Stimulated activated CD4-positive, alpha-beta T cell treated with anti-CD3 and anti-CD28 coated beads, Interleukin-1b, Interleukin-23, amount 100 ng/mL, for 1 hour (primary cell): Measurements from ENCODE around the gene CAPN5.
A peak's percentile ranks its signal among the peaks of the same experiment; 100 is the strongest.

Source experiments
- DNase-seq, 2 donors: peaks; one replicate each; pipeline ENCODE4 v3.0.0-alpha.2; 2020; ENCODE audit warnings: low read depth in 2 of 2

The CAPN5 gene

GRCh38 chr11:77118971-77119370 lies 52.2 kb downstream of the CAPN5 start:
- no peak for DNase-seq

GRCh38 chr11:77119531-77119936 lies 52.8 kb downstream of the CAPN5 start:
- no peak for DNase-seq

GRCh38 chr11:77120571-77120970 lies 53.8 kb downstream of the CAPN5 start:
- DNase-seq: no peak

GRCh38 chr11:77121096-77121640 lies 54.4 kb downstream of the CAPN5 start:
- DNase-seq: no peak

DNA sequence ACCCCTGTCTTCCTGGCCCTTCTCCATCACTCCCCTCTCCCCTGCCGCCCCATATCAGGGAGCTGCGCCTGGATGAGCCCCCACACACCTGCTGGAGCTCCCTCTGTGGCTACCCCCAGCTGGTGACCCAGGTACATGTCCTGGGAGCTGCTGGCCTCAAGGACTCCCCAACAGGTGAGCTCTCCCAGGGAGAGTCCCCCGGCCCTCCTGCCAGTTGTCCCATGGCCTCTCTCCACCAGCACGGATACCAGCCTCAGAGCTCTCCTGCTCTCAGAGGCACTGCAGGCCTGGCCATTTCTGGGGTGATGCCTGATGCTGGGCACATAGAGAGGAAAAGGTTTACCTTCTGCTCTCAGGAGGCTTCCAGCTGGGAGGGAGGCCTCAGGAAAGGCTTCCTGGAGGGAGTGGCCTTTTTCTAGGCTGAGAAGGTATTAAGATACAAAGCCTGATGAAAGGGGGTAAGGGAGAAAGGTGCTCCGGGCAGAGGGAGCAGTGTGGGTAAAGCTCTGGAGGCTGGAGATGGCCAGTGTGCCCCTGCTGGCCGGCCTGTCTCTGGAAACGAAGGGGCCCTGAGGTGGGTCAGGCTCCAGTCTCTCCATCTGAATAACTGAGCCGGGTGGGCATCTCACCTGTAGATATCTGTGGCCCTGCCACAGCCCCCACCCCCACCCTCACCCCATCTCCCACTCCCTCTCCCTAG lies 55.3 kb downstream of the CAPN5 start:
- DNase-seq: no peak

GRCh38 chr11:77122576-77123212 lies 55.9 kb downstream of the CAPN5 start:
- DNase-seq: no peak

DNA sequence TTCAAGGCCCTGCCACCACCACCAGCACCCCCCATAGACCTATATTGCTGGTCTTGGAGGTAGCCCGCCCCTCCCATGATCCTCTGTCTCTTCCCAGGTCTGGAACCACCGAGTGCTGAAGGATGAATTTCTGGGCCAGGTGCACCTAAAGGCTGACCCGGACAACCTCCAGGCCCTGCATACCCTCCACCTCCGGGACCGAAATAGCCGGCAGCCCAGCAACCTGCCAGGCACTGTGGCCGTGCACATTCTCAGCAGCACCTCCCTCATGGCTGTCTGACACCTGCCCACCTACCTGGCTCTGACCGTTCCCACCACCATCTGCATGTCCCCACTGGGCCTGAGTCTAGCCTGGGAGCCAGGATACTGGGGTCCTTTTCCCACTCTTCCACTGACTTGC lies 56.8 kb downstream of the CAPN5 start:
- DNase-seq: no peak

DNA sequence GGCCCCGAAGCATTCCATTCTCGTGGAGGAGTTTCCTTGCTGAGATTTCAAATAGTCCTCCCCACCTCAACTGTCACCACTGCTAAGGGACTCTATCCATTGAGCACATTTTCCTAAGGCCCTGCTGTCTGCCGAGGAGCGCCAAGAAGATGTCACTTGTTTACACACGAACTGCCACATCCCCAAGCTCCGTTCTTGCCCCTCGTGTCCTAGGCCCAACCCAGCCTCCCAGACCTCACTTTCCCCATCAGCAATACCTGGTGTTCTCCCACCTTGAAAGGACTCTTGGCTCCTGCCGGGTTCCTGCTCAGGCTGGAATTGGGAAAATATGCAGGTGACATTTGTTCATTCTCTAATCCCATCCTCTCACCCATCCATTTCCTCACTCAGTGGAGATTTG lies 57.3 kb downstream of the CAPN5 start:
- no peak for DNase-seq

DNA sequence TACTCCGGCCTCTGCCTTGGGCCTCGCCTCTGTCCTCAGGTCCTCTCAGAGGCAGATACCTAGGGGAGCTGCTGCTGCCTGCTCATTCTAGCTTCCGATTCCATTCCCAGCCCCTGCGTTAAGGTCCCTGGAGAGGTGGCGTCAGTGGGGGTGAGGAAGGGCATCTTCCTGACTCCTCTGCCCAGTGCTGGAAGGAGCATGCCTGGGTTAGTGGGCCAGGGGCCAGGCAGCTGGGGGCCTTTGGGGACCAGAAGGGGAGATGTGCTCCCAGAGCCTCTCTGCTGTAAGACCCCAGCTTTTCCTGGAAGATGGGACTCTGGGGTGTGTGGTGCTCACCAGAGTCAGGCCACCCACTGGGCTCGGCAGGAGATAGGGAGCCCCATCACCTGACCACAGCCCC lies 57.7 kb downstream of the CAPN5 start:
- DNase-seq: no peak

DNA sequence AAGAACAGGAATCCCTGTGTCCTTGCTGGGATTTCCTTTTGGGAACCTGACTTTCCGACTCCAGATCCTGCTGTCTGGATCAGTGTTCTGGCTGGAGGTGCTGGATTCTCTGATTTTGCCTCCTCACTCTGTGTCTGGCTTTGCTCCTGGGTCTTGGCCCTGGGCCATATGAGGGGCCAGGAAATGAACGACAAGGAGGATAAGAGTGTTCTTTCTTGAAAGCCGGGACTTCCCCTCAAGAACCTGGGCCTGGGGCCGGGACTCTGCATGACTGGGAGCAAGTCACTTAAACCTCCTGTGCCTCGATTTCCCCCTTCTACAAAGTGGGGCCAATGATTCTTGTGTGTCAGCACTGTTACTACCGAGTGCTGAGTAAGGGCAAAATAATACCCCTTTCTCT lies 58.4 kb downstream of the CAPN5 start:
- no peak for DNase-seq

- no peak for DNase-seq
These were observed 58.9 kb downstream of the CAPN5 start for GRCh38 chr11:77125695-77126094.

- no peak for DNase-seq
These were observed 59.5 kb downstream of the CAPN5 start for GRCh38 chr11:77126156-77126775.

DNA sequence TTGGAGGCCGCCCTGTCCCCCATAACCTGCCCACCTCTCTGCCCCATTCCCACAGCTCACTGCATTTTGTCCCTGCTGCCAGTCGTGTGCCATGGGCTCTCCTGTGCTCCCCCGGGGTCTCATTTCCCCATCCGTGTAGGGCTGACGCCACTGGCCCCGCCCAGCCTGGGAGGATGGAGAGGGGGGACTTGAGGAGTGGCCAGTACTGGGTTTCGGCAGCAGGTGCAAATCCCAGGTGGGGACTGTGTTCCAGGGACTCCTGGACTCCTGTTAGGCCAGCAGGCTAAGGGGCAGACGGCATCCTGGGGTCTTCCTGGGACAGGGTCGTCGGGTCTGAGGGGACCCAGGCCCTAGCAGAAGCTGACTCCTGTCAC lies 60.1 kb downstream of the CAPN5 start:
- no peak for DNase-seq

- peak in 1 of 2 donors; percentile 38 for DNase-seq
These were observed 60.6 kb downstream of the CAPN5 start for GRCh38 chr11:77127235-77127911.

- DNase-seq: no peak
These were observed 61.3 kb downstream of the CAPN5 start, which contains the start of gene MYO7A for GRCh38 chr11:77127920-77128691. MYO7A (plus strand) TSS chr11:77128246; CDS start chr11:77130635, 2,389 bp downstream.

DNA sequence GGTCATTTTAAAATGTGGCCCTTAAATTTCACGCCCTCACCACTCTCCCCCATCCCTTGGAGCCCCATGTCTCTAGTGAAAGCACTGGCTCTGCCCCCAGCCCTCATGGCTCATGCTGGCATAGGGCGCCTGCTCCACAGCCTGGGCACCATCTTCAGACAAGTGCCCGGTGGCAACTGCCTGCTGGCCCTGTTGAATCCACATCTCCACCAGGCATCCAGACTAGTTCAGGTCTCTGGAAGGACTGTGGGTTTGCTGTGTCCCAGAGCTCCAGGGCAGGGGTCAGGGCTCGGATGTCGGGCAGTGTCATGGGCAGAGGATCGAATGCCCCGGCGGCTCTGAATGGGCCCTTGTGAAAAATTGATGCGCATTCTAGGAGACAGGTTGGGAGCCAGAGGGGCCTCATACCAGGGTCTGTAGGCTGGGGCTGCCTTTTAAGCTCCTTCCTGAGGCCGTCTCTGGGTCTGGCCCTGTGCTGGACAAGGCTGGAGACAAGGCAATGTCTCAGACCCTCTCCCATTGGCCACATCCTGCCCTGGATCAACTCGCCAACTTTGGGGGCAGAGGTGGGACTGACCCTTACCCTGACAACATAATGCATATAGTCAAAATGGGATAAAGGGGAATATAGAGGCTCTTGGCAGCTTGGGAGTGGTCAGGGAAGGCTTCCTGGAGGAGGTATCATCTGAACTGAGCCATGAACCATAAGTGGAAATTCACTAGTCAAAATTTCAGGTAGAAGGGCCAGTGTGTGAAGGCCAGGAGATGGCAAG lies 62.5 kb downstream of the CAPN5 start:
- no peak for DNase-seq

- no peak for DNase-seq
These were observed 63.3 kb downstream of the CAPN5 start for GRCh38 chr11:77129842-77130756.

GRCh38 chr11:77130763-77131513 lies 64.2 kb downstream of the CAPN5 start:
- no peak for DNase-seq

DNA sequence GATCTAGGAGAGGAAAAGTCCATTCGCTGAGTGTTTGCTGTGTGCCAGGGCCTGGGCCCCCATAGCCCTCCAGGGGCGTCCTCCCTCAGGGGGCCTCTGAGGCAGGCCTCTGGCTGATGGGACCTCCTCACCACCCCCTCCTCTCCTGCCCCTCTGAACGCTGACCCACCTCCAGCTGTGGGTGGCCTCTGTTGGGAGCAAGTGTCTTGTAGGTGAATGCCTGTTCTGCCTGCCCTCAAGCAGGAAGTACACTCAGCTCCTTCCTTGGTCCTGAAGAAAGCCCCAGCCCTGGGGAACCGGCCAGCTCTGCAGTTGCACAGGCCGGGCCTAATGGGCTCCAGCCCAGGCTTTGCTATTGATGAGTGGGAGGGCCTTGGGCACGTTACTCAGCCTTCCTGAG lies 64.8 kb downstream of the CAPN5 start:
- no peak for DNase-seq
